Measurements from ENCODE around the gene BAHCC1.
"Not testable (repeated sequence)": the region's sequence is repeated elsewhere in the genome, so short reads cannot be mapped to it uniquely, and the experiment has no call there.

BAHCC1 gene

GRCh38 chr17:81394921-81395599, at the start of gene BAHCC1:
BAHCC1 (plus strand) TSS chr17:81395457; CDS start chr17:81399740, 4,283 bp downstream.
- DNase-seq = peak; percentile 100

GRCh38 chr17:81346090-81346907, 49.0 kb upstream of the BAHCC1 start:
- DNase-seq = peak; percentile 99

- no peak for DNase-seq
Measured at GRCh38 chr17:81346908-81347349, 48.3 kb upstream of the BAHCC1 start.

- DNase-seq = no peak
Measured at GRCh38 chr17:81347437-81347836, 47.8 kb upstream of the BAHCC1 start.

- no peak for DNase-seq
Measured at GRCh38 chr17:81348097-81349055, 46.9 kb upstream of the BAHCC1 start.

GRCh38 chr17:81349397-81350319, 45.6 kb upstream of the BAHCC1 start:
- peak; percentile 58 for DNase-seq

GRCh38 chr17:81350320-81350890, 44.9 kb upstream of the BAHCC1 start:
- DNase-seq = no peak

- not testable (repeated sequence) for DNase-seq
Measured at GRCh38 chr17:81351329-81352052, 43.8 kb upstream of the BAHCC1 start.

- DNase-seq = not testable (repeated sequence)
Measured at GRCh38 chr17:81352056-81352455, 43.2 kb upstream of the BAHCC1 start.

GRCh38 chr17:81354252-81354953, 40.9 kb upstream of the BAHCC1 start:
- DNase-seq = no peak

- DNase-seq = no peak
Measured at GRCh38 chr17:81354954-81355347, 40.3 kb upstream of the BAHCC1 start.

- DNase-seq = no peak
Measured at GRCh38 chr17:81359218-81359617, 36.0 kb upstream of the BAHCC1 start.

- DNase-seq = not testable (repeated sequence)
Measured at GRCh38 chr17:81362001-81362400, 33.3 kb upstream of the BAHCC1 start.

GRCh38 chr17:81364278-81365147, 30.7 kb upstream of the BAHCC1 start:
- no peak for DNase-seq

GRCh38 chr17:81365148-81365600, 30.1 kb upstream of the BAHCC1 start:
- DNase-seq = no peak

- DNase-seq = no peak
Measured at GRCh38 chr17:81365601-81366585, 29.4 kb upstream of the BAHCC1 start.

- DNase-seq = no peak
Measured at GRCh38 chr17:81366648-81367047, 28.6 kb upstream of the BAHCC1 start.

GRCh38 chr17:81367171-81367570, 28.1 kb upstream of the BAHCC1 start:
- DNase-seq = no peak

All from right forelimb (tissue), 1 donor.